ENCODE results near the gene MANBA.
"Not testable (repeated sequence)": the region's sequence is repeated elsewhere in the genome, so short reads cannot be mapped to it uniquely, and the experiment has no call there.

Gene MANBA

DNA sequence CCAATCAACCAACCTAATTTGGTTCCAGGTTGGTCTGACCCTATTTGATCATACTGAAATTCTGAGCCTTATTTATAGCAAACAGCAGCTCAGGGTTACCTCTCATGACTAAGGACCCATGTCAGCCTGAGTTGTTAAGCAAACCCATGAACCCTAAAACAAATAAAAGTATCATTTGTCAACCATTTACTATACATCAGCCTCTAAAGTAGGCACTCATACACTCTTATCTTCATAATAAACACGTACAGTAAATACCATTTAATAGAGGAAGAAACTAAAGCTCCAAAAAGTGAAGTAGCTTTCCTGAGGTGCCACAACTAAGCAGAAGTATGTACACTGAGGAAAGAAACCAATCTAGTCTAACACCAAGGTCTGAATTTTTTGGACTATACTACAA lies 25.2 kb downstream of the MANBA start:
- Histone ChIP-seq H3K36me3 (ENCODE audit: control insufficient read depth, insufficient read depth, low read length) (0 out of 2 replicates have a peak, but pooled peaks cover 3% of the 10 kb centered on the region), H3K9me3 (ENCODE audit: control insufficient read depth, insufficient read depth, low read depth, low read length) (peaks cover 9% of the 10 kb centered on the region; the same call in 1 of the 2 replicates), H3K4me1 (ENCODE audit: control insufficient read depth, insufficient read depth, low read length) (peaks cover 20% of the 10 kb centered on the region), H3K27ac (ENCODE audit: low read depth, low read length) (peak overlapping the region; percentile 9; the same call in 1 of the 2 replicates), H3K9ac (ENCODE audit: low read length) (no peak overlapping the region), H3K27me3 (ENCODE audit: control insufficient read depth, insufficient read depth, low read length) (no peaks in the 10 kb centered on the region), H3K4me3 (ENCODE audit: low read depth, low read length) (no peak overlapping the region)

DNA sequence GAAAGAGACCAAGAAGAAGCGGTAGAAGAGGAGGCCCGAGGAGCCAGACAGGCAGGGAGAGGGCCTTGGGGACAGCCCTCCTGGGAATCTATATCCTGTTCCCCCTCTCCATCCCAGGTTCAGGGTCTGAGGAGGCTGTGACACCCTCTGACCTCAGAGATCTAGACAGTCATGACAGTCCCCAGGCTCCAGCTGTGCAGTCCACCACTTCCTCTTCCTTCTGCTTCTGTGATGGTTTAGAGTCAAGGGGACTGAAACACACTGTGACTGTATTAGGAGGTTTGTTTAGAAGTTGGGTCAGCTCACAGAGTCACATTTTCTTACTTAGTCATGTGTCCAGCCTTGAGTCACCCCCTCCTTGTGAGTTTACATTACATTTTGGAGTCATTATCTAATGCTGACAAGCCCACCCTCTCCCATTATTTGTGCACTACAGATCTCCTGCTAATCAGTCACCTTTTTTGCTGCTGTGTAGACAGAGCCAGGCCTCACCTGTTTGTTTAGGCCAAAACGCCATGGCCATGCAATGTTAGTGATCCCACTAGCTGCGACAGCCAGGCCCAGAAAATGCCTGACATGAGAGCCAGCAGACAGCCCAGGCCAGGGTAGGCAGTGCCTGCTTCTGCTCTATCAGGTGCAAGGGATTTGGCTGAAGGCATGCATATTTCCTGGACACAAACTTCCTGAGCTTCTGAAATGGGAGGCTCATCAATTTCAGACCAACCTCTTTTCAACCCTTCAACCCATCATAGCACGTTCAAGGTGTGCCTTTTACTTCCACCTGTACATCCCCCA lies 26.0 kb downstream of the MANBA start:
- peaks cover 7% of the 10 kb centered on the region; the same call in 1 of the 2 replicates for H3K9me3 ChIP-seq (ENCODE audit: control insufficient read depth, insufficient read depth, low read depth, low read length)
- peaks cover 20% of the 10 kb centered on the region for H3K4me1 ChIP-seq (ENCODE audit: control insufficient read depth, insufficient read depth, low read length)
- 0 out of 2 replicates have a peak, but pooled peaks cover 4% of the 10 kb centered on the region for H3K36me3 ChIP-seq (ENCODE audit: control insufficient read depth, insufficient read depth, low read length)
- H3K27me3 ChIP-seq (ENCODE audit: control insufficient read depth, insufficient read depth, low read length): no peaks in the 10 kb centered on the region
- H3K9ac ChIP-seq (ENCODE audit: low read length): no peak overlapping the region
- no peak overlapping the region for H3K27ac ChIP-seq (ENCODE audit: low read depth, low read length)
- H3K4me3 ChIP-seq (ENCODE audit: low read depth, low read length): no peak overlapping the region

DNA sequence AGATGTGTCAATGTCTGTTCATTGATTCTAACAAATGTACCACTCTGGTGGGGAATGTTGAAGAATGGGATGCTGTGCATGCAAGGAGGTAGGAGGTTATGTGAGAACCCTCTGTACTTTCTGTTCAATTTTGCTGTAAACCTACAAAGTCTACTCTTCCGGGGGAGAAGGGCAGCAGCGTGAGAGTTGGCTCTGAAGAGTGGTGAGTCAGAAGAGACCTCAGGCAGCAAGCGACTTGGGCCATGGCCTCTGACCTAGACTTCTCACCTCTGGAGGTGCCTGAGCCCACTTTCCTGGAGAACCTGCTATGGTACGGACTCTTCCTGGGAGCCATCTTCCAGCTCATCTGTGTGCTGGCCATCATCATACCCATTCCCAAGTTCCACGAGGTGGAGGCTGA lies 26.7 kb downstream of the MANBA start:
- Histone ChIP-seq H3K4me1 (ENCODE audit: control insufficient read depth, insufficient read depth, low read length) (peaks cover 20% of the 10 kb centered on the region), H3K36me3 (ENCODE audit: control insufficient read depth, insufficient read depth, low read length) (peaks cover 10% of the 10 kb centered on the region; the same call in 1 of the 2 replicates), H3K9ac (ENCODE audit: low read length) (no peak overlapping the region), H3K4me3 (ENCODE audit: low read depth, low read length) (no peak overlapping the region), H3K27ac (ENCODE audit: low read depth, low read length) (no peak overlapping the region), H3K27me3 (ENCODE audit: control insufficient read depth, insufficient read depth, low read length) (no peaks in the 10 kb centered on the region), H3K9me3 (ENCODE audit: control insufficient read depth, insufficient read depth, low read depth, low read length) (peaks cover 3% of the 10 kb centered on the region; the same call in 1 of the 2 replicates)

DNA sequence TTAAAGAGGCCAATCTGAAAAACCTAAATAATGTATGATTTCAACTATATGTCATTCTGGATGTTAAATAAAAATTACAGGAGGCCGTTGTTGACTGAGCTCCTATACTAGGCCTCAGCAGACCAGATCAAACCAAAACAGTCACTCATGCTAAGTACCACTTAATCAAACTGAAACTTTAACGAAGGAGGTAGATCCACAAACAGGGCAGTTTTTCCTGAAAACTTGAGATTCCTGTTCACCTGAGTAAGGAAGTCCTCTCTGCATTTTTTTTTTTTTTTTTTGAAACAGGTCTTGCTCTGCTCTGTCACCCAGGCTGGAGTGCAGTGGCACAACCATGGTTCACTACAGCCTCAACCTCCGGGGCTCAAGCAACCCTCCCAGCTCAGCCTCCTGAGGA lies 27.7 kb downstream of the MANBA start:
- Histone ChIP-seq H3K27me3 (ENCODE audit: control insufficient read depth, insufficient read depth, low read length) (no peaks in the 10 kb centered on the region), H3K4me1 (ENCODE audit: control insufficient read depth, insufficient read depth, low read length) (peaks cover 20% of the 10 kb centered on the region), H3K9ac (ENCODE audit: low read length) (no peak overlapping the region), H3K4me3 (ENCODE audit: low read depth, low read length) (no peak overlapping the region), H3K9me3 (ENCODE audit: control insufficient read depth, insufficient read depth, low read depth, low read length) (peaks cover 3% of the 10 kb centered on the region; the same call in 1 of the 2 replicates), H3K36me3 (ENCODE audit: control insufficient read depth, insufficient read depth, low read length) (peaks cover 11% of the 10 kb centered on the region; the same call in 1 of the 2 replicates), H3K27ac (ENCODE audit: low read depth, low read length) (no peak overlapping the region)

DNA sequence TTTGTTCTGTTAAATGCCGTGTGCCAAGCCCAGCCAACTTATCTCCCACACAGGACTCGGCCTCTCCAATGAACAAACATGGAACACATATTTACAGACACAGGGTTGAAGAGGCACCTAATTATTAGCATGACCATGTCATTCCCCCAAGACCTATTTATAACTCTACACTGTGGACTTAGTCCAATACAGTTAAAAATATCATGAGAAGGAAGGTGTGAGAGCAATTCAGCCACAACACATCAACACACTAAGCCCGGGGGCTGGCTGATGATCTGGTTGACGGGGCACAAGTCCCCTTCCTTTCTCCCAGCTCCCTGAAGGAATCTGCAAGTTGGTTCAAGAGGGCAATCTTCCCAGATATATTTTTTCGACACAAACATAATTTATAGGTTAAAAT lies 28.1 kb downstream of the MANBA start:
- peaks cover 3% of the 10 kb centered on the region; the same call in 1 of the 2 replicates for H3K9me3 ChIP-seq (ENCODE audit: control insufficient read depth, insufficient read depth, low read depth, low read length)
- no peak overlapping the region for H3K27ac ChIP-seq (ENCODE audit: low read depth, low read length)

DNA sequence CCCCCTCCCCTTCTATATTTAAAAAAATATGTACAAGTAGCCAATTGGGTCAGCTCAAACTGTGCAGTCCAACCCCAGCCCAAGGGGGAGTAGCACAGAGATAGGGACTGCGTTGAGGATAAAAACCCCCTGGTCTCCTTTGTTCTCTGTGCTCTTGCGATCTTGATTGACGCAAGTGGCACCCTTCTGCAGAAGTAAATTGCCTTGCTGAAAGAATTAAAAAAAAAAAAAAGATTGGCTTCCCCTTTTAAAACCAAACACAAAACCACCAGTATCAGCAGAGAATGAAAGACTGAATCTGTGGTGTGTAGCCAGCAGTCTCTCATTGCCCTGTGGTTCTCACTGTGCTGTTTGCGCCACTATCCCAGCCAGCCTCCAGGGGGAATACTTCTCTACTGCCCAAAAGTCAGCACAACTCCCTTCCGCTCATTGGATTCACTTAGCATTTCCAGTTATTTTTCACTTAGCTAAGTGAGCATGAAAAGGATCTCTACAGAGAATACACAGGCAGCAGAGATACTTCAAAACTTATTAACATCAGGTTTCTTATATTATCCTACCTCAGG lies 29.7 kb downstream of the MANBA start:
- H3K4me1 ChIP-seq (ENCODE audit: control insufficient read depth, insufficient read depth, low read length): peaks cover 8% of the 10 kb centered on the region
- no peak overlapping the region for H3K4me3 ChIP-seq (ENCODE audit: low read depth, low read length)
- peaks cover 3% of the 10 kb centered on the region; the same call in 1 of the 2 replicates for H3K9me3 ChIP-seq (ENCODE audit: control insufficient read depth, insufficient read depth, low read depth, low read length)
- no peaks in the 10 kb centered on the region for H3K27me3 ChIP-seq (ENCODE audit: control insufficient read depth, insufficient read depth, low read length)
- H3K36me3 ChIP-seq (ENCODE audit: control insufficient read depth, insufficient read depth, low read length): peaks cover 11% of the 10 kb centered on the region; the same call in 1 of the 2 replicates
- H3K9ac ChIP-seq (ENCODE audit: low read length): no peak overlapping the region
- H3K27ac ChIP-seq (ENCODE audit: low read depth, low read length): no peak overlapping the region

More for the DNA sequence above, 28.1 kb downstream of the MANBA start:
- Histone ChIP-seq H3K9ac (ENCODE audit: low read length) (no peak overlapping the region), H3K4me1 (ENCODE audit: control insufficient read depth, insufficient read depth, low read length) (peaks cover 20% of the 10 kb centered on the region), H3K36me3 (ENCODE audit: control insufficient read depth, insufficient read depth, low read length) (peaks cover 11% of the 10 kb centered on the region; the same call in 1 of the 2 replicates), H3K27me3 (ENCODE audit: control insufficient read depth, insufficient read depth, low read length) (no peaks in the 10 kb centered on the region), H3K4me3 (ENCODE audit: low read depth, low read length) (no peak overlapping the region)

DNA sequence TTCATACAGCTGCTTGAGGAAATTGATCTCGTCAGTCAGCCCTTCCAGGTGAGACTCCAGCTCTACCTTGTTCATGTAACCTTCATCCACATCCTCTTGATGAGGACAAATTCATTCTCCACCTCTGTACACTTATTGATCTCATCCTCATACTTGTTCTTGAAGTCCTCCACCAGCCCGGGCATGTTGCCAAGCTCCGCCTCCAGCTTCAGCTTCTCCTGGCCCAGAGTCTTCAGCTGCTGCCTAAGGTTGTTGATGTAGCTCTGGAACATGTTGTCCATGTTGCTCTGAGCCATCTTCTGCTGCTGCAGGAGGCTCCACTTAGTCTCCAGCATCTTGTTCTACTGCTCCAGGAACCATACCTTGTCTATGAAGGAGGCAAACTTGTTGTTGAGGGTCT lies 31.3 kb downstream of the MANBA start:
- not testable (repeated sequence) for H3K9ac ChIP-seq (ENCODE audit: low read length); H3K4me3 ChIP-seq (ENCODE audit: low read depth, low read length); H3K27ac ChIP-seq (ENCODE audit: low read depth, low read length); H3K4me1 ChIP-seq (ENCODE audit: control insufficient read depth, insufficient read depth, low read length); H3K27me3 ChIP-seq (ENCODE audit: control insufficient read depth, insufficient read depth, low read length); H3K9me3 ChIP-seq (ENCODE audit: control insufficient read depth, insufficient read depth, low read depth, low read length)
- peaks cover 11% of the 10 kb centered on the region; the same call in 1 of the 2 replicates for H3K36me3 ChIP-seq (ENCODE audit: control insufficient read depth, insufficient read depth, low read length)

DNA sequence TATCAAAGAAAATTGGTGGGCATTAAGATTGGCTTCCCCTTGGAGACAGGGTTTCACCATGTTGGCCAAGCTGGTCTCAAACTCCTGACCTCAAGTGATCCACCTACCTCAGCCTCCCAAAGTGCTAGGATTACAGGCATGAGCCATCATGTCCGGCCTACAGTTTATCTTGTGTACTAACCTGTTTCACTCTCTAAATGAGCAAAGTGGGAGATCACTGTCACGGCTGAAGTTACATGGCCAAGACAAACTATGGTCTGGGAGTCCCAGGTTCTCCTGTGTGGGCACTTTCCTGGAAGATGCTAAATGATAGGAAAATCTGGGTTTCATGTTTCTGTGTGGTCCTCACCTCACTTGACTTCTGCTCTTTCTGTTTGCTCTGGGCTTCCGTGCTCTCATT lies 33.8 kb downstream of the MANBA start:
- H3K4me1 ChIP-seq (ENCODE audit: control insufficient read depth, insufficient read depth, low read length); H3K9me3 ChIP-seq (ENCODE audit: control insufficient read depth, insufficient read depth, low read depth, low read length); H3K27me3 ChIP-seq (ENCODE audit: control insufficient read depth, insufficient read depth, low read length); H3K27ac ChIP-seq (ENCODE audit: low read depth, low read length); H3K9ac ChIP-seq (ENCODE audit: low read length); H3K4me3 ChIP-seq (ENCODE audit: low read depth, low read length): not testable (repeated sequence)
- H3K36me3 ChIP-seq (ENCODE audit: control insufficient read depth, insufficient read depth, low read length): peaks cover 17% of the 10 kb centered on the region

DNA sequence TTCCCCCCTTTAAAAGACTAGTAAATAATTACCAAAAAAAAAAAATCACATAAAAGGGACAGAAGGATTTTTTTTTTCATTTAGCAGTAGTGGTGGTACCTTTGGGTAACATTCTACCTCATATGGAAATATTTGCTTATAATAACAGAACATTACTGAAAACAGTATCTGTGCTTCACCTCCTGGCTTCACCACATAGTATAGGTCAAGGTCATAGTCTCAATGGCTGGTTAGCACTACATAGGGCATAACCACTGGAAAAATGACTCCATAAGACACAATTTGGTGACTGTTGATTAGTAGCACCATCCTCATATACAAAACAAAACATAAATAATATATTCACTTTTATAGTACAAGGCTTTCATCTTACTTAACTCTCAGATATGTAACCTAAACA lies 34.7 kb downstream of the MANBA start:
- peaks cover 20% of the 10 kb centered on the region for H3K36me3 ChIP-seq (ENCODE audit: control insufficient read depth, insufficient read depth, low read length)
- H3K27me3 ChIP-seq (ENCODE audit: control insufficient read depth, insufficient read depth, low read length): no peaks in the 10 kb centered on the region
- H3K9ac ChIP-seq (ENCODE audit: low read length): no peak overlapping the region

DNA sequence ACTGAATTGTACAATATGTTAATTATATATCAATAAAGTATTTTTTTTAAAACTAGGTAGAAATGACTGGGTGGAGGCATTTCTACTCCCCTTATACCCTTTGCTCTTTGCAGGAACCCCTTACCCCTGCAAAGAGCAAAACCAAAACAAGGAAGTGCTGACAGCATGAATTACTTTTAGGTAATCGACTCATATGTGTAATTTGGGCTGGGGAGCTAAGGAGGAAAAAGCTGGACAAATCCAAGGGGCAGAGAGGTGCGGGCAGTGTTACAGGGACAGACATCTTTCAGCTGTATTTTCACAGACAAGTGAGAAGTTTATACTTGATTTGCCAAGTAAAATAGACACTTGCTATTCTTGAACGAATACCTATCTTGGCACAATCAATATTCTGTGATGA lies 35.5 kb downstream of the MANBA start:
- no peak overlapping the region for H3K4me3 ChIP-seq (ENCODE audit: low read depth, low read length)
- peaks cover 20% of the 10 kb centered on the region for H3K36me3 ChIP-seq (ENCODE audit: control insufficient read depth, insufficient read depth, low read length)
- H3K9me3 ChIP-seq (ENCODE audit: control insufficient read depth, insufficient read depth, low read depth, low read length): peaks cover under 1% of the 10 kb centered on the region; the same call in 1 of the 2 replicates

More for the DNA sequence above, 34.7 kb downstream of the MANBA start:
- H3K4me3 ChIP-seq (ENCODE audit: low read depth, low read length): no peak overlapping the region
- H3K4me1 ChIP-seq (ENCODE audit: control insufficient read depth, insufficient read depth, low read length): no peaks in the 10 kb centered on the region
- H3K27ac ChIP-seq (ENCODE audit: low read depth, low read length): no peak overlapping the region
- H3K9me3 ChIP-seq (ENCODE audit: control insufficient read depth, insufficient read depth, low read depth, low read length): peaks cover 3% of the 10 kb centered on the region; the same call in 1 of the 2 replicates

DNA sequence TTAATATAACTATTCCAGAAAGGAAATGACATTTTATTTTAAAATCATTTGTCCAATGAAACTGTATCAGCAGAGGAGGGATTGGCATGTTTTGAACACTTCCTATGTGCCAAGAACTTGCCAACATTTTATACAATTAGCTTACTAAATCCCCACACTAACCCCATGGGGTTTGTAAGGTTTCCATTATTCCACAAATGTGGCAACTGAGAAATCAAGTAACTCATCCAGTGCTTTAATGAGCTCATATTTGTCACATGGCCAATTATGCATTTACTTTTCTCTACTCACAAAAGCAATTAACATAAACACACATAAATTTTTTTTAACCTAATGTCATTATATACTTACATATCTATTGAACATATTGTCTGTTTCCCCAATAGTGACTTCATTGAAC lies 37.3 kb downstream of the MANBA start:
- H3K9me3 ChIP-seq (ENCODE audit: control insufficient read depth, insufficient read depth, low read depth, low read length): peaks cover 10% of the 10 kb centered on the region; the same call in 1 of the 2 replicates
- H3K9ac ChIP-seq (ENCODE audit: low read length): no peak overlapping the region
- H3K27ac ChIP-seq (ENCODE audit: low read depth, low read length): no peak overlapping the region
- peaks cover 22% of the 10 kb centered on the region for H3K36me3 ChIP-seq (ENCODE audit: control insufficient read depth, insufficient read depth, low read length)
- no peaks in the 10 kb centered on the region for H3K4me1 ChIP-seq (ENCODE audit: control insufficient read depth, insufficient read depth, low read length)
- no peaks in the 10 kb centered on the region for H3K27me3 ChIP-seq (ENCODE audit: control insufficient read depth, insufficient read depth, low read length)
- no peak overlapping the region for H3K4me3 ChIP-seq (ENCODE audit: low read depth, low read length)

More for the DNA sequence above, 35.5 kb downstream of the MANBA start:
- Histone ChIP-seq H3K27me3 (ENCODE audit: control insufficient read depth, insufficient read depth, low read length) (no peaks in the 10 kb centered on the region), H3K4me1 (ENCODE audit: control insufficient read depth, insufficient read depth, low read length) (no peaks in the 10 kb centered on the region), H3K9ac (ENCODE audit: low read length) (no peak overlapping the region), H3K27ac (ENCODE audit: low read depth, low read length) (no peak overlapping the region)

Data from HUES6 (cell line).